Measurements from ENCODE around the gene CNPY1. TPM values are rescaled to one million over a fixed set of nuclear protein-coding genes. Genes with fewer than 3 reads are reported as not detected.

CNPY1 gene
- total and polyA plus RNA-seq, 12 donors: not detected

- no peak overlapping the region for H3K27ac ChIP-seq
- no peak for DNase-seq
- 67 to 84% (median 80%) methylated on average over 9 of the region's 9 CpGs for WGBS, 4 donors
- H3K36me3 ChIP-seq (replicated peaks in 1 of 2): no peaks in the 10 kb centered on the region
- H3K4me3 ChIP-seq: no peak overlapping the region
- TF ChIP-seq CTCF (IDR thresholded peaks at IDR 0.05) (no peak), POLR2A (IDR thresholded peaks at IDR 0.05) (no peak)
- peaks cover 0 to 6% of the 10 kb centered on the region in 2 donors for H3K4me1 ChIP-seq (replicated peaks in 1 of 2)
- H3K9me3 ChIP-seq (replicated peaks in 1 of 3): no peaks in the 10 kb centered on the region
- intact Hi-C loops (cut with DNase I): no loop called here
- no peaks in the 10 kb centered on the region for H3K27me3 ChIP-seq
Observed at GRCh38 chr7:155581954-155582353, 35.6 kb upstream of the CNPY1 start.

- TF ChIP-seq CTCF (IDR thresholded peaks at IDR 0.05): no peak
- TF ChIP-seq POLR2A (IDR thresholded peaks at IDR 0.05): no peak
- no peaks in the 10 kb centered on the region for H3K9me3 ChIP-seq (replicated peaks in 1 of 3)
- no peaks in the 10 kb centered on the region for H3K36me3 ChIP-seq (replicated peaks in 1 of 2)
- intact Hi-C loops (cut with DNase I): no loop called here
- no peak overlapping the region for H3K27ac ChIP-seq
- WGBS, 4 donors: 64 to 76% (median 70%) methylated on average over 4 to 11 of the region's 11 CpGs
- DNase-seq: no peak
- no peaks in the 10 kb centered on the region for H3K27me3 ChIP-seq
- peaks cover 0 to 6% of the 10 kb centered on the region in 2 donors for H3K4me1 ChIP-seq (replicated peaks in 1 of 2)
- no peak overlapping the region for H3K4me3 ChIP-seq
Observed at GRCh38 chr7:155581107-155581830, 34.9 kb upstream of the CNPY1 start.

GRCh38 chr7:155580367-155580766 is 34.0 kb upstream of the CNPY1 start:
- intact Hi-C loops (cut with DNase I): no loop called here
- Histone ChIP-seq H3K27me3 (no peaks in the 10 kb centered on the region), H3K9me3 (replicated peaks in 1 of 3) (no peaks in the 10 kb centered on the region), H3K27ac (no peak overlapping the region), H3K4me3 (no peak overlapping the region), H3K4me1 (replicated peaks in 1 of 2) (peaks cover 0 to 6% of the 10 kb centered on the region in 2 donors), H3K36me3 (replicated peaks in 1 of 2) (no peaks in the 10 kb centered on the region)
- TF ChIP-seq POLR2A (IDR thresholded peaks at IDR 0.05) (no peak), CTCF (IDR thresholded peaks at IDR 0.05) (no peak)
- 48 to 53% (median 50%) methylated on average over 2 to 3 of the region's 3 CpGs for WGBS, 4 donors
- DNase-seq: no peak

- intact Hi-C loops (cut with DNase I): no loop called here
- no peak overlapping the region for H3K27ac ChIP-seq
- H3K27me3 ChIP-seq: no peaks in the 10 kb centered on the region
- 83 to 88% (median 83%) methylated on average over 10 to 13 of the region's 13 CpGs for WGBS, 4 donors
- no peak for DNase-seq
- no peaks in the 10 kb centered on the region for H3K4me1 ChIP-seq (replicated peaks in 1 of 2)
- TF ChIP-seq POLR2A (IDR thresholded peaks at IDR 0.05) (no peak), CTCF (IDR thresholded peaks at IDR 0.05) (no peak)
- H3K9me3 ChIP-seq (replicated peaks in 1 of 3): no peaks in the 10 kb centered on the region
- H3K4me3 ChIP-seq: no peak overlapping the region
- H3K36me3 ChIP-seq (replicated peaks in 1 of 2): no peaks in the 10 kb centered on the region
Observed at GRCh38 chr7:155579565-155579964, 33.2 kb upstream of the CNPY1 start.

Measured in adrenal gland (tissue), 12 donors.